Transverse colon (tissue), 4 donors: ENCODE measurements around the gene FXYD2.

Experiments used
- CTCF ChIP-seq, 5 experiments: fragments of 200-600 bp in 3 of 5; fragments of 450-650 bp in 2 of 5; sonication (generic) in 3 of 5; IDR thresholded peaks; 1 replicate in 2 of 5; 2 replicates in 3 of 5; pipeline ENCODE4 v1.5.1; 2016 to 2017; ENCODE audit warnings: antibody characterized with exemption in 5 of 5, inconsistent platforms in 3 of 5, mild to moderate bottlenecking in 2 of 5, moderate library complexity in 1 of 5
- EP300 ChIP-seq: sonication (generic); formaldehyde crosslinking; IDR thresholded peaks from one replicate; pipeline ENCODE4 v1.6.1; 2017; ENCODE audit warnings: antibody characterized with exemption, low read depth
- POLR2A ChIP-seq: fragments of 450-650 bp; IDR thresholded peaks from one replicate; pipeline ENCODE4 v1.6.1; 2016; ENCODE audit warnings: antibody characterized with exemption, mild to moderate bottlenecking, moderate library complexity
- POLR2AphosphoS5 ChIP-seq, 3 donors: sonication (generic); formaldehyde crosslinking; IDR thresholded peaks; one replicate each; pipeline ENCODE4 v1.6.1; 2016; ENCODE audit warnings: antibody characterized with exemption in 3 of 3

DNA sequence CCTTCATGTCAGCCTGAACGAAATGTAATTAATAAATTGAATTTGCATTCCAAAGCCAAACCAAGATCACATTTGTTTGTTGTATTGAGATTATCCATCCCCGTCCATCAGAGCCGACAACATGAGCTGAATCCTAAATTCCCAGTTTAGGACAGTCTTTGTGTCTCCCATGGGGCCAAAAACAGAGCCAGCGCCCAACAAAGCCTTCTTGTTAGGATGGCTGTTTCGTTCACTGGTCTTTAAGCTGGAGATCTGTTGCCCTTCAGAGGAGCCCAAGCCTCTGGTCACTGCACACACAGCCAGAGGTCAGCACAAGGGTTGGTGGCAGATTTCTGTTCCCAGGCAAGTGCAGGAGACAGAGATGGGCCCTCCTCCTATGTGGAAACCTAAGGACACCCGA, 53.3 kb downstream of the FXYD2 start:
- TF ChIP-seq POLR2AphosphoS5 (IDR thresholded peaks at IDR 0.05) (no peak), EP300 (no peak), POLR2A (no peak), CTCF (IDR thresholded peaks at IDR 0.05) (no peak)
